Mucosa of stomach (tissue), 1 donor: ENCODE measurements around the gene RPL32.

Experiments
- H3K27me3 ChIP-seq: one replicate; pipeline ENCODE4 v1.7.0; 2013; ENCODE audit warnings: mild to moderate bottlenecking, low read length; ENCODE audit not compliant: control insufficient read depth, insufficient read depth
- H3K36me3 ChIP-seq: one replicate; pipeline ENCODE4 v1.7.0; 2013; ENCODE audit warnings: low read length; ENCODE audit not compliant: control insufficient read depth, insufficient read depth
- H3K4me1 ChIP-seq: one replicate; pipeline ENCODE4 v1.7.0; 2013; ENCODE audit warnings: mild to moderate bottlenecking, low read length; ENCODE audit not compliant: control insufficient read depth, insufficient read depth
- H3K4me3 ChIP-seq: one replicate; pipeline ENCODE4 v1.7.0; 2013; ENCODE audit warnings: low read length
- H3K9ac ChIP-seq: one replicate; pipeline ENCODE4 v1.7.0; 2013; ENCODE audit warnings: mild to moderate bottlenecking, low read length, moderate library complexity
- H3K9me3 ChIP-seq: one replicate; pipeline ENCODE4 v1.7.0; 2013; ENCODE audit warnings: mild to moderate bottlenecking, low read length, moderate library complexity; ENCODE audit not compliant: control insufficient read depth
- donor health status: Pancreatic carcinoma.

Gene RPL32

DNA sequence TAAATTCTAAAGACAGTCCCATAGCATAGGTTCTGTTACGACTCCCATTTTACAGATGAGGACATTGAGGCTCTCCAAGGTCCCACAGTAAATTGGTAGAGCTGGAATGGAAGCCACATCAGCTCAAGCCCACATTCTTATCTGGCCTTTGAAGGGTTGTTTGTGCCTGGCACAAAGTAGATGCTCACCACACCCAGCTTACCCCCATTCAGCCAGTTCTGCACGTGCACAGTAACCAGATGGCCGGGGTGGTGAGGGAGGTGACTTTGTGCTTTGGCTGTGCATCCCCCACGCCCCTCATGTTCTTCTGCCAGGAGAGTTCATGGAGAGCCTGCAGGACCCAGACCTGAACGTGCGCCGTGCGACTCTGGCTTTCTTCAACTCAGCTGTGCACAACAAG lies 16.2 kb downstream of the RPL32 start:
- H3K36me3 ChIP-seq, result no peaks in the 10 kb centered on the region
- no peaks in the 10 kb centered on the region for H3K9me3 ChIP-seq

DNA sequence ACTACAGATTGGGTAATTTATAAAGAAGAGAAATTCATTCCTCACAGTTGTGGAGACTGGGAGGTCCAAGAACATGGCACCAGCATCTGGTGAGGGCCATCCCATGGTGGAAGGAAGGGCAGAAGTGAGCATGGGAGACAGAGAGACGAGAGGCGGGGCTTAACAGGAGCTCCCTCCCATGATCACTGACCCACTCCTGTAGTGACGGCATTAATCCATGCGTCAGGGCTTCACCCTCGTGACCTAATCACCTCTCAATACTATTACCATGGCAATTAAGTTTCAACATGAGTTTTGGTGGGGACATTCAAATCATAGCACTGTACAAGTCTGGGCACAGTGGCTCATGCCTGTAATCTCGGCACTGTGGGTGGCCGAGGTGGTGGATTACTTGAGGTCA lies 17.1 kb downstream of the RPL32 start:
- Histone ChIP-seq H3K9ac (no peak overlapping the region), H3K4me3 (no peak overlapping the region), H3K36me3 (no peaks in the 10 kb centered on the region), H3K27me3 (no peaks in the 10 kb centered on the region), H3K9me3 (no peaks in the 10 kb centered on the region), H3K4me1 (no peaks in the 10 kb centered on the region)

More for the DNA sequence above, 16.2 kb downstream of the RPL32 start:
- H3K27me3 ChIP-seq, result no peaks in the 10 kb centered on the region
- no peaks in the 10 kb centered on the region for H3K4me1 ChIP-seq
- no peak overlapping the region for H3K4me3 ChIP-seq
- H3K9ac ChIP-seq, result no peak overlapping the region

DNA sequence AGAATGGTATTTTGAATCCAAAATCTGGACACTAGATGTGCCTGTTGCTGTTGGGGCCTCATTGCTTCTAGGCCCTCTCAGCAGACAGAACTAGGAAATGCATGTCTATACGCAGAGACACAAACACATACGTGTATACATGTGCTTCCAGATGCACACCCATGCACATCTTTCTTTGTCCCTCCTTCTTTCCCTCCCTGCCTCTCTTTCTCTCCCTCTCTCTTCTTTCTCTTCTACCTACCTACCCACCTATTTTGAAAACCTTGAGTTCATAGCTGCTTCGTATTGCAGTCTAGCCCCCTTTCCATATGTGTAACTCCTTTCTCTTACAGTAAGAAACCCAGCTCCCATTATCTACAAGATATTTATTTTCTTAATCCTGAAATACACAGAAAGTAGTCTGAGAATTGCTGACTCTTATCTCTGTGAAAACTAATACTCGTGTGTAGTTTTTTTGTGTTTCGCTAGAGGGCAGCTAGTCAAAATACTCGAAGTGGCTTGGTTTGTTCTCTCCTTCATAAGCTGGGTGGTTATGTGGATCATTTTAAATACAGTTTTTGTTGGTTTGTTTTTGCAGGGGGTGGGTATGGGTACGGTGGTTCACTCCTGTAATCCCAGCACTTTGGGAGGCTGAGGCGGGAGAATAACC lies 18.5 kb downstream of the RPL32 start:
- no peaks in the 10 kb centered on the region for H3K36me3 ChIP-seq
- H3K27me3 ChIP-seq, result no peaks in the 10 kb centered on the region
- H3K9ac ChIP-seq, result no peak overlapping the region
- no peaks in the 10 kb centered on the region for H3K4me1 ChIP-seq
- no peak overlapping the region for H3K4me3 ChIP-seq
- no peaks in the 10 kb centered on the region for H3K9me3 ChIP-seq

DNA sequence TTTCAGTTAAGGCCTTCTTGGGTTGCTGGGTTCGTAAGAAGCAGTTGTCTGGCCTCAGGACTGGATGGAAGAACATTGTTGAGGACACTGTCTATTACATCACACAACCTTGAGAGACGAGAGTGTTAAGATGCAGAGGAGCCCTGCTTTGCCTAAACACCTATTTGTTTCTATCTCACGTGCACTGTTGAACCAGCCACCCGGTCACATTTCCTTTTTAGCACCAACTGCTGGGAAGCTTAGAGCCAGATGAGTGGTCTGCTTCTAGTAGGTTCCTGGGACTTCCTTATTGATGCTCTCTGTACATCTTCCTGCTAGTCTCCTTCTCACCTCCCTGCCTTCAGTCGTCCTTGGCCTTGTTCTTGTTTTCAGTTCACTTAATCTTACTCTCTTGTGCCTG lies 22.6 kb downstream of the RPL32 start:
- Histone ChIP-seq H3K9me3 (no peaks in the 10 kb centered on the region), H3K9ac (no peak overlapping the region), H3K4me1 (no peaks in the 10 kb centered on the region), H3K36me3 (no peaks in the 10 kb centered on the region), H3K4me3 (no peak overlapping the region), H3K27me3 (no peaks in the 10 kb centered on the region)

DNA sequence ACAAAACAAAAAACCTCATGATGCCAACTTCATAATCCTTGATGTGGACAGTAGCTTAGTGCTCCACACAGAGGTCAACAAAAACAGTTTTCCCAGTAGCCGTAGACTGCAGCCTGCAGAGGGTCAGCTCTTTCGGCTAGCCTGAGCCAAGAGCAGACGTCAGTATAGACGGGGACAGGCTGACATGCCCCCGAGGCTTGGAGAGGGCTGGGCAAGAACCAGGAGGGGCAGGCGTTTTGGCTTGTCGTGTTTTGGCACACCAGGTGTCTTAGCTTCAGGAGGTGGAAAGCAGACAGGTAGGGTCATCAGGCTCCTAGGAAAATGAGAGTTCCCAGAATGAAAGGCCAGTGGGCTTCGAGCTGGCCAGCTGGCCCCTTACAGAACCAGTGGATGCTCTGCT lies 23.1 kb downstream of the RPL32 start:
- H3K4me1 ChIP-seq, result no peaks in the 10 kb centered on the region
- H3K4me3 ChIP-seq, result no peak overlapping the region
- H3K9me3 ChIP-seq, result no peaks in the 10 kb centered on the region
- H3K36me3 ChIP-seq, result no peaks in the 10 kb centered on the region
- no peaks in the 10 kb centered on the region for H3K27me3 ChIP-seq
- H3K9ac ChIP-seq, result no peak overlapping the region

DNA sequence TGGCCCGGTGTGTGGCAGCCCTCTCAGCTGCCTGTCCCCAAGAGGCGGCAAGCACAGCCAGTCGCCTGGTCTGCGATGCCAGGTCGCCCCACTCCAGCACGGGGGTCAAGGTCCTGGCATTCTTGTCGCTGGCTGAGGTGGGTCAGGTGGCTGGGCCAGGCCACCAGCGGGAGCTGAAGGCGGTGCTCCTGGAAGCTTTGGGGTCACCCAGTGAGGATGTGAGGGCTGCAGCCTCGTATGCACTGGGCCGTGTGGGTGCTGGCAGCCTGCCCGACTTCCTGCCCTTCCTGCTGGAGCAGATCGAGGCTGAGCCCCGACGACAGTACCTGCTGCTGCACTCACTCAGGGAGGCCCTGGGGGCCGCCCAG lies 24.0 kb downstream of the RPL32 start:
- Histone ChIP-seq H3K4me1 (no peaks in the 10 kb centered on the region), H3K27me3 (no peaks in the 10 kb centered on the region), H3K4me3 (no peak overlapping the region), H3K9me3 (no peaks in the 10 kb centered on the region), H3K36me3 (no peaks in the 10 kb centered on the region), H3K9ac (no peak overlapping the region)

DNA sequence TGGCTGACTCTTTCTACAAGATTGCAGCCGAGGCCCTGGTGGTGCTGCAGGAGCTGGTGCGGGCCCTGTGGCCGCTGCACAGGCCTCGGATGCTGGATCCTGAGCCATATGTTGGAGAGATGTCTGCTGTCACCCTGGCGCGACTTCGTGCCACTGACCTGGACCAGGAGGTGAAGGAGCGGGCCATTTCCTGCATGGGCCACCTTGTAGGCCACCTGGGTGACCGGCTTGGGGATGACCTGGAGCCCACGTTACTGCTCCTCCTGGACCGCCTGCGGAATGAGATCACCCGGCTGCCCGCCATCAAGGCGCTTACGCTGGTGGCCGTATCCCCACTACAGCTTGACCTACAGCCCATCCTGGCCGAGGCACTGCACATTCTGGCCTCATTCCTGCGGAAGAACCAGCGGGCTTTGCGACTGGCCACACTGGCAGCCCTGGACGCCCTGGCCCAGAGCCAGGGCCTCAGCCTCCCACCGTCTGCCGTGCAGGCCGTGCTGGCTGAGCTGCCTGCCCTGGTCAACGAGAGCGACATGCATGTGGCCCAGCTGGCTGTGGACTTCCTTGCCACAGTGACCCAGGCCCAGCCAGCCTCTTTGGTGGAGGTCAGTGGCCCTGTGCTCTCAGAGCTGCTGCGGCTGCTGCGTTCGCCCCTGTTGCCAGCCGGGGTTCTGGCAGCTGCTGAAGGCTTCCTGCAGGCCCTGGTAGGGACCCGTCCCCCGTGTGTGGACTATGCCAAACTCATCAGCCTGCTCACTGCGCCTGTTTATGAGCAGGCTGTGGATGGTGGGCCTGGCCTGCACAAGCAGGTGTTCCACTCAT lies 24.6 kb downstream of the RPL32 start:
- Histone ChIP-seq H3K36me3 (no peaks in the 10 kb centered on the region), H3K27me3 (no peaks in the 10 kb centered on the region), H3K4me3 (no peak overlapping the region), H3K4me1 (no peaks in the 10 kb centered on the region), H3K9me3 (no peaks in the 10 kb centered on the region), H3K9ac (no peak overlapping the region)

DNA sequence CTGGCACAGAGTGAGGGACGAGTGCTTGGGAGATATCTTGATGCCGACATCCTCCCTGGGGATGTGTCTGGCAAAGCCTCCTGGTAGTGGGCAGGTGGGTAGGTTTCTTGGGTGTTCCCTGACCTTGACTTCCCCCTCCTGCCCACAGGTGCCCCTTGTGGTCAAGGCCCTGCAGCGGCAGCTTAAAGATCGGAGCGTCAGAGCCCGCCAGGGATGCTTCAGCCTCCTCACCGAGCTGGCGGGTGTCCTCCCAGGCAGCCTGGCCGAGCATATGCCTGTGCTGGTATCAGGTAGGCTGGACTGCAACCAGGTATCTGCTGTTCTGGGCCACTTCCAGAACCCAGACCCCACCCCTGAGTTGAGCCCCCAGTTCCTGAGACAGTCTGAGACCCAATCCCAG lies 25.6 kb downstream of the RPL32 start:
- no peaks in the 10 kb centered on the region for H3K27me3 ChIP-seq
- no peak overlapping the region for H3K9ac ChIP-seq
- H3K4me1 ChIP-seq, result peaks cover 5% of the 10 kb centered on the region
- H3K36me3 ChIP-seq, result no peaks in the 10 kb centered on the region
- H3K9me3 ChIP-seq, result no peaks in the 10 kb centered on the region
- H3K4me3 ChIP-seq, result no peak overlapping the region

DNA sequence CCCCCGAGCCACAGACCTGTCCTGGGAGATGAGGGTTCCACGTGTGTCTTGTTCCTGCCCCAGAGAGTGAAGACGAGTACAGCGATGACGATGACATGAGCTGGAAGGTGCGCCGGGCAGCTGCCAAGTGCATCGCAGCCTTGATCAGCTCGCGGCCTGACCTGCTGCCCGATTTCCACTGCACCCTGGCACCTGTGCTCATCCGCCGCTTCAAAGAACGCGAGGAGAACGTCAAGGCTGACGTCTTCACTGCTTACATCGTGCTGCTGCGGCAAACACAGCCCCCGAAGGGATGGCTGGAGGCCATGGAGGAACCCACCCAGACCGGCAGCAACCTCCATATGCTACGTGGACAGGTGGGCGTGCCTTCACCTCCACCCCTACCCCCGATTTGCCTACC lies 26.3 kb downstream of the RPL32 start:
- peaks cover 8% of the 10 kb centered on the region for H3K4me1 ChIP-seq
- no peak overlapping the region for H3K9ac ChIP-seq
- H3K4me3 ChIP-seq, result no peak overlapping the region
- no peaks in the 10 kb centered on the region for H3K9me3 ChIP-seq
- H3K36me3 ChIP-seq, result no peaks in the 10 kb centered on the region
- no peaks in the 10 kb centered on the region for H3K27me3 ChIP-seq

DNA sequence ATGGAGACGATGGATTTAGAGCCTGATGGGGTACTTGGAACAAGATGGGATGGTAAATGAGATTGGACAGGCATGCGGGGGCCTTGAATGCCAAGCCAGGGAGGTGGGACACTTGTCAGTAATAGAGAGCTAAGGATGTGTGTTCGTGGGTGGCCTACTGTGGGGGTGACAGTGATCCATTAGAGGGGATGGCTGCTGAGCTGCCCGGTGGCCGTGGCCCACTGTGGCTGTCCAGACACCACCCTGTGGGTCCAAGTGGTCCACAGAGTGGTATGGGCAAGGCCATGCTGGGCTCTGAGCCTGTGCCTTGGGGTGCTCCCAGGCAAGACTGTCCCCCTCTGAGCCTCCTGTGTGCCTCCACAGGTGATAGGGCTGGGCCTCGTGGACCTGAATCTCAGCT lies 27.4 kb downstream of the RPL32 start:
- Histone ChIP-seq H3K9me3 (no peaks in the 10 kb centered on the region), H3K36me3 (no peaks in the 10 kb centered on the region)

DNA sequence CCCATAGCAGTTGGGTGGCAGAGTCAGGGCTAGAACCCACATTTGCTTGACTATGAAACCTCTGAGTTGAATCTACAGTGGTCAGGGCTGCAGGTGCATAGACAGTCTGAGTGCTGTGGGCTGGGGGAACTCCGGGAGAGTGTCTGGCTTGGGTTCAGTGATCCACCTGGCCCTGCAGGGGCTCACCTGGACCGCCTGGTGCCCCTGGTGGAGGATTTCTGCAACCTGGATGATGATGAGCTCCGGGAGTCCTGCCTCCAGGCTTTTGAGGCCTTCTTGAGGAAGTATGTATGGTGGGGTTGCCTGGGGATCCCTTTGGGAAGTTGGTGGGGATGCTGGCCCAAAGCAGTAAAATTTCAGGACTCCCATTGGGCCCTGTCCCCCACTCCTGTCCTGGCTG lies 28.6 kb downstream of the RPL32 start:
- H3K9me3 ChIP-seq, result no peaks in the 10 kb centered on the region
- no peaks in the 10 kb centered on the region for H3K36me3 ChIP-seq
- H3K9ac ChIP-seq, result no peak overlapping the region
- no peak overlapping the region for H3K4me3 ChIP-seq
- H3K4me1 ChIP-seq, result peaks cover 15% of the 10 kb centered on the region
- H3K27me3 ChIP-seq, result no peaks in the 10 kb centered on the region

More for the DNA sequence above, 27.4 kb downstream of the RPL32 start:
- Histone ChIP-seq H3K27me3 (no peaks in the 10 kb centered on the region), H3K4me3 (no peak overlapping the region), H3K9ac (no peak overlapping the region), H3K4me1 (peaks cover 15% of the 10 kb centered on the region)

DNA sequence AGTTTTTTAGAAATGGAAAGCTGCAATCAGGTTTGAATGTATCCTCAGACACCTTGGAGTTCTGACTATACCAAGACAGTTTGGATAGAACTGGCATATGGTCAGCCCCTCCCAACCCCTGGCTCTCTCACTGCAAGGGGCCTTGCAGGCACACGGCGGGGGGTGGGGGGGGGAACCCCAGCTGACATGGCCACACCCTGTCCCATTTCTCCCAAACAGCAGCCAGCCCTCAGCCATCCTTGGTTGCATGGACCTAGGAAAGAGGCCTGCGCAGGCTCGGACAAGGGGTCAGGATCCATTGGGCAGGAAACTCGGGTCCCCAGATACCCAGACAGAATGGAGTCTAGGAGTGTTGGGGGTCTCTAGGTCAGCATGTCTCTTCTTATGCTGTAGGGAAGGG lies 30.4 kb downstream of the RPL32 start:
- Histone ChIP-seq H3K4me1 (peaks cover 15% of the 10 kb centered on the region), H3K9ac (no peak overlapping the region), H3K9me3 (no peaks in the 10 kb centered on the region), H3K27me3 (no peaks in the 10 kb centered on the region), H3K36me3 (no peaks in the 10 kb centered on the region), H3K4me3 (no peak overlapping the region)
